HEK293 (cell line): ENCODE results near the gene ACSF2.

ENCODE experiments used
- CTCF ChIA-PET: fragments of 350-600 bp; formaldehyde crosslinking; extraction: SDS; loops from one replicate; lab custom pipeline; 2021; ENCODE audit warnings: antibody characterized with exemption; lab: Yijun Ruan, JAX
- POLR2A ChIA-PET: fragments of 300-600 bp; formaldehyde crosslinking; extraction: SDS; loops from one replicate; lab custom pipeline; 2020; ENCODE audit warnings: antibody characterized with exemption, inconsistent platforms; lab: Yijun Ruan, JAX
- H3K27ac ChIP-seq: fragments of 200-500 bp; sonication (Bioruptor generic); 2 replicates; pipeline ENCODE4 v1.5.1; 2014; ENCODE audit warnings: low read depth, low read length, control low read depth, inconsistent platforms; ENCODE audit errors: extremely low read depth
- H3K36me3 ChIP-seq, 2 experiments: fragments of 200-500 bp in 1 of 2; sonication (Bioruptor generic) in 1 of 2; 1 replicate in 1 of 2; 2 replicates in 1 of 2; pipeline ENCODE4 v1.5.1; 2014 to 2017; ENCODE audit warnings: inconsistent platforms in 2 of 2, low read length in 2 of 2; ENCODE audit not compliant: control insufficient read depth in 2 of 2, insufficient read depth in 1 of 2
- H3K4me1 ChIP-seq: fragments of 200-500 bp; sonication (Bioruptor generic); 2 replicates; pipeline ENCODE4 v1.5.1; 2014; ENCODE audit warnings: mild to moderate bottlenecking, low read length, inconsistent platforms; ENCODE audit not compliant: control insufficient read depth, insufficient read depth
- H3K4me3 ChIP-seq: 2 replicates; pipeline ENCODE4 v1.5.1; 2011; ENCODE audit warnings: low read depth, mild to moderate bottlenecking, control low read depth, low read length, moderate library complexity
- H3K9me3 ChIP-seq: fragments of 200-500 bp; sonication (Bioruptor generic); 2 replicates; pipeline ENCODE4 v1.5.1; 2014; ENCODE audit warnings: low read depth, low read length, inconsistent platforms; ENCODE audit not compliant: control insufficient read depth, insufficient read depth
- EGR2 ChIP-seq: fragments of 450-650 bp; formaldehyde crosslinking; IDR thresholded peaks from 2 replicates; pipeline ENCODE4 v1.5.1; 2016; ENCODE audit warnings: low read depth, missing biosample characterization, missing genetic modification characterization
- GLIS1 ChIP-seq: fragments of 450-650 bp; formaldehyde crosslinking; IDR thresholded peaks from 2 replicates; pipeline ENCODE4 v1.5.1; 2016; ENCODE audit warnings: missing biosample characterization, missing genetic modification characterization
- KLF1 ChIP-seq: fragments of 450-650 bp; formaldehyde crosslinking; IDR thresholded peaks from 2 replicates; pipeline ENCODE4 v1.5.1; 2016; ENCODE audit warnings: missing biosample characterization, missing genetic modification characterization
- KLF10 ChIP-seq: fragments of 450-650 bp; IDR thresholded peaks from 2 replicates; pipeline ENCODE4 v1.5.1; 2018; ENCODE audit warnings: missing biosample characterization, mild to moderate bottlenecking, missing genetic modification characterization
- KLF9 ChIP-seq: fragments of 450-650 bp; formaldehyde crosslinking; IDR thresholded peaks from 2 replicates; pipeline ENCODE4 v1.5.1; 2016; ENCODE audit warnings: missing biosample characterization, missing genetic modification characterization, low read depth
- MYNN ChIP-seq: fragments of 450-650 bp; formaldehyde crosslinking; IDR thresholded peaks from 2 replicates; pipeline ENCODE4 v1.5.1; 2016; ENCODE audit warnings: missing biosample characterization, missing genetic modification characterization, borderline replicate concordance
- PRDM6 ChIP-seq: fragments of 450-650 bp; formaldehyde crosslinking; IDR thresholded peaks from 2 replicates; pipeline ENCODE4 v1.5.1; 2017; ENCODE audit warnings: missing biosample characterization, missing genetic modification characterization
- SCRT2 ChIP-seq: fragments of 450-650 bp; formaldehyde crosslinking; IDR thresholded peaks from 2 replicates; pipeline ENCODE4 v1.5.1; 2016; ENCODE audit warnings: missing biosample characterization, missing genetic modification characterization
- SP3 ChIP-seq: fragments of 450-650 bp; formaldehyde crosslinking; IDR thresholded peaks from 2 replicates; pipeline ENCODE4 v1.5.1; 2016; ENCODE audit warnings: missing biosample characterization, missing genetic modification characterization
- ZBTB1 ChIP-seq: fragments of 450-650 bp; formaldehyde crosslinking; IDR thresholded peaks from 2 replicates; pipeline ENCODE4 v1.5.1; 2016; ENCODE audit warnings: missing biosample characterization, missing genetic modification characterization
- ZBTB44 ChIP-seq: fragments of 450-650 bp; IDR thresholded peaks from 2 replicates; pipeline ENCODE4 v1.5.1; 2018; ENCODE audit warnings: missing biosample characterization, mild to moderate bottlenecking, missing genetic modification characterization
- ZIC2 ChIP-seq: fragments of 450-650 bp; formaldehyde crosslinking; IDR thresholded peaks from 2 replicates; pipeline ENCODE4 v1.5.1; 2016; ENCODE audit warnings: missing biosample characterization, missing genetic modification characterization
- ZNF169 ChIP-seq: fragments of 450-650 bp; formaldehyde crosslinking; IDR thresholded peaks from 2 replicates; pipeline ENCODE4 v1.5.1; 2016; ENCODE audit warnings: missing biosample characterization, missing genetic modification characterization
- ZNF184 ChIP-seq: fragments of 450-650 bp; IDR thresholded peaks from 2 replicates; pipeline ENCODE4 v1.5.1; 2018; ENCODE audit warnings: missing biosample characterization, mild to moderate bottlenecking, missing genetic modification characterization
- ZNF280D ChIP-seq: fragments of 450-650 bp; formaldehyde crosslinking; IDR thresholded peaks from 2 replicates; pipeline ENCODE4 v1.5.1; 2016; ENCODE audit warnings: missing biosample characterization, missing genetic modification characterization
- ZNF324 ChIP-seq: fragments of 450-650 bp; formaldehyde crosslinking; IDR thresholded peaks from 2 replicates; pipeline ENCODE4 v1.5.1; 2016; ENCODE audit warnings: missing biosample characterization, missing genetic modification characterization
- ZNF335 ChIP-seq: fragments of 450-650 bp; formaldehyde crosslinking; conservative IDR thresholded peaks from 2 replicates; pipeline ENCODE4 v1.5.1; 2016; ENCODE audit warnings: missing biosample characterization, missing genetic modification characterization
- ZNF391 ChIP-seq: fragments of 450-650 bp; formaldehyde crosslinking; IDR thresholded peaks from 2 replicates; pipeline ENCODE4 v1.5.1; 2016; ENCODE audit warnings: low read depth, missing biosample characterization, missing genetic modification characterization, borderline replicate concordance
- ZNF473 ChIP-seq: fragments of 450-650 bp; formaldehyde crosslinking; IDR thresholded peaks from 2 replicates; pipeline ENCODE4 v1.5.1; 2017; ENCODE audit warnings: missing biosample characterization, missing genetic modification characterization
- ZNF629 ChIP-seq: fragments of 450-650 bp; formaldehyde crosslinking; IDR thresholded peaks from 2 replicates; pipeline ENCODE4 v1.5.1; 2017; ENCODE audit warnings: missing biosample characterization, missing genetic modification characterization
- ZNF776 ChIP-seq: fragments of 450-650 bp; formaldehyde crosslinking; IDR thresholded peaks from 2 replicates; pipeline ENCODE4 v1.5.0; 2017; ENCODE audit warnings: missing biosample characterization, missing genetic modification characterization, borderline replicate concordance
- TF ChIP-seq, protein P1 (sequence below): fragments of 450-650 bp; formaldehyde crosslinking; IDR thresholded peaks from 2 replicates; pipeline ENCODE4 v1.5.1; 2016; ENCODE audit warnings: missing biosample characterization, missing genetic modification characterization
- TF ChIP-seq, protein P2 (sequence below): fragments of 450-650 bp; formaldehyde crosslinking; IDR thresholded peaks from 2 replicates; pipeline ENCODE4 v1.5.1; 2016; ENCODE audit warnings: missing biosample characterization, missing genetic modification characterization

The ACSF2 gene

GRCh38 chr17:50478391-50479381 is 52.7 kb downstream of the ACSF2 start, which contains the start of gene RSAD1 (continued):
- TF ChIP-seq ZNF391 (tag by site-specific recombination): no peak
- TF ChIP-seq PRDM6: no peak

DNA sequence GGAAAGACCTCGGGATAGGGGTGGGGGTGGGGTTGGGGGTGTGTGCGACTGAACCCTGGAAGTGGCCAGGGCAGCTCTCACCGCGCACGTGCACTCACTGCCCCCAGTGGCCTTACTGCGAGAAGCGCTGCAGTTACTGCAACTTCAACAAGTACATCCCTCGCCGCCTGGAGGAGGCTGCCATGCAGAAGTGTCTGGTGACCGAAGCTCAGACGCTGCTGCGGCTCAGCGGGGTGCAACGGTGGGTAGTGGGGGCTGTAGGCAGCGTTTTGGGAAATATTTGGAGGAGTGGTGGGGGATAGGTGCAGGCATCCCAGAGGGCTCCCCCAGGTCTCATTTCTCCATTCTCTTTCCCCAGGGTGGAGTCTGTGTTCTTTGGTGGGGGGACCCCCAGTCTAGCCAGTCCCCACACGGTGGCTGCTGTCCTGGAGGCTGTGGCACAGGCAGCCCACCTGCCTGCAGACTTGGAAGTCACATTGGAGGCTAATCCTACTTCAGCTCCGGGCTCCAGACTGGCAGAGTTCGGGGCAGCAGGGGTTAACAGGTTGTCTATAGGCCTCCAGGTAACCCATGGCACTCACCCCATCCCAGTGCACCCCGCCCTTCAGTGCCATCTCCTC is 53.6 kb downstream of the ACSF2 start:
- Histone ChIP-seq H3K27ac (no peak overlapping the region; the same call in 1 of the 2 replicates), H3K4me3 (peak overlapping the region; percentile 64), H3K9me3 (no peaks in the 10 kb centered on the region), H3K36me3 (peaks cover 15 to 34% of the 10 kb centered on the region in 2 experiments; a peak in 2 of 3 replicates), H3K4me1 (peaks cover 6% of the 10 kb centered on the region)
- CTCF ChIA-PET: interaction anchor here (0.5 to 4.4 kb wide), 49 partner anchors 9 to 386 kb away, joined by 3 to 55 read pairs (median 4); partner anchors contain the start of genes CHAD, COL1A1, EME1 and LRRC59
- POLR2A ChIA-PET: interaction anchor here (0.6 to 2.1 kb wide), 12 partner anchors 36 to 240 kb away, joined by 3 to 30 read pairs (median 3); partner anchors contain the start of genes ACSF2, LRRC59, LUC7L3 and XYLT2
- TF ChIP-seq, protein P1, sequence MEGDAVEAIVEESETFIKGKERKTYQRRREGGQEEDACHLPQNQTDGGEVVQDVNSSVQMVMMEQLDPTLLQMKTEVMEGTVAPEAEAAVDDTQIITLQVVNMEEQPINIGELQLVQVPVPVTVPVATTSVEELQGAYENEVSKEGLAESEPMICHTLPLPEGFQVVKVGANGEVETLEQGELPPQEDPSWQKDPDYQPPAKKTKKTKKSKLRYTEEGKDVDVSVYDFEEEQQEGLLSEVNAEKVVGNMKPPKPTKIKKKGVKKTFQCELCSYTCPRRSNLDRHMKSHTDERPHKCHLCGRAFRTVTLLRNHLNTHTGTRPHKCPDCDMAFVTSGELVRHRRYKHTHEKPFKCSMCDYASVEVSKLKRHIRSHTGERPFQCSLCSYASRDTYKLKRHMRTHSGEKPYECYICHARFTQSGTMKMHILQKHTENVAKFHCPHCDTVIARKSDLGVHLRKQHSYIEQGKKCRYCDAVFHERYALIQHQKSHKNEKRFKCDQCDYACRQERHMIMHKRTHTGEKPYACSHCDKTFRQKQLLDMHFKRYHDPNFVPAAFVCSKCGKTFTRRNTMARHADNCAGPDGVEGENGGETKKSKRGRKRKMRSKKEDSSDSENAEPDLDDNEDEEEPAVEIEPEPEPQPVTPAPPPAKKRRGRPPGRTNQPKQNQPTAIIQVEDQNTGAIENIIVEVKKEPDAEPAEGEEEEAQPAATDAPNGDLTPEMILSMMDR (tag by site-specific recombination): peak; percentile 80
- TF ChIP-seq SCRT2 (tag by site-specific recombination) (peak; percentile 97), KLF1 (tag by site-specific recombination) (no peak), ZBTB1 (tag by site-specific recombination) (no peak), ZNF335 (tag by site-specific recombination) (peak; percentile 52; the same call in 1 of the 2 replicates), EGR2 (no peak), KLF10 (tag by site-specific recombination) (peak; percentile 59; the same call in 1 of the 2 replicates), ZNF169 (tag by site-specific recombination) (no peak), ZNF629 (0 out of 2 replicates have a peak, but pooled peaks have one; percentile 11), ZNF280D (no peak), ZNF473 (tag by site-specific recombination) (no peak), KLF9 (tag by site-specific recombination) (peak; percentile 35; the same call in 1 of the 2 replicates), ZNF324 (tag by site-specific recombination) (no peak), ZNF184 (tag by site-specific recombination) (no peak), SP3 (no peak), GLIS1 (tag by site-specific recombination) (peak; percentile 17; the same call in 1 of the 2 replicates), ZIC2 (tag by site-specific recombination) (peak; percentile 53; the same call in 1 of the 2 replicates), ZBTB44 (peak; percentile 97), ZNF776 (tag by site-specific recombination) (no peak), MYNN (tag by site-specific recombination) (no peak)
- TF ChIP-seq, protein P2, sequence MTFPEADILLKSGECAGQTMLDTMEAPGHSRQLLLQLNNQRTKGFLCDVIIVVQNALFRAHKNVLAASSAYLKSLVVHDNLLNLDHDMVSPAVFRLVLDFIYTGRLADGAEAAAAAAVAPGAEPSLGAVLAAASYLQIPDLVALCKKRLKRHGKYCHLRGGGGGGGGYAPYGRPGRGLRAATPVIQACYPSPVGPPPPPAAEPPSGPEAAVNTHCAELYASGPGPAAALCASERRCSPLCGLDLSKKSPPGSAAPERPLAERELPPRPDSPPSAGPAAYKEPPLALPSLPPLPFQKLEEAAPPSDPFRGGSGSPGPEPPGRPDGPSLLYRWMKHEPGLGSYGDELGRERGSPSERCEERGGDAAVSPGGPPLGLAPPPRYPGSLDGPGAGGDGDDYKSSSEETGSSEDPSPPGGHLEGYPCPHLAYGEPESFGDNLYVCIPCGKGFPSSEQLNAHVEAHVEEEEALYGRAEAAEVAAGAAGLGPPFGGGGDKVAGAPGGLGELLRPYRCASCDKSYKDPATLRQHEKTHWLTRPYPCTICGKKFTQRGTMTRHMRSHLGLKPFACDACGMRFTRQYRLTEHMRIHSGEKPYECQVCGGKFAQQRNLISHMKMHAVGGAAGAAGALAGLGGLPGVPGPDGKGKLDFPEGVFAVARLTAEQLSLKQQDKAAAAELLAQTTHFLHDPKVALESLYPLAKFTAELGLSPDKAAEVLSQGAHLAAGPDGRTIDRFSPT (tag by site-specific recombination): no peak
